BE2C (cell line): ENCODE results near the gene GPX7.

Experiments
- DNase-seq: peaks from one replicate; pipeline ENCODE4 v3.0.0-alpha.2; 2020
- H3K27me3 ChIP-seq: fragments of 250-450 bp; sonication (Bioruptor Pico); 2 replicates; pipeline ENCODE4 v1.5.1; 2020; ENCODE audit warnings: mild to moderate bottlenecking
- H3K36me3 ChIP-seq: fragments of 250-450 bp; sonication (Bioruptor Pico); 2 replicates; pipeline ENCODE4 v1.5.1; 2020; ENCODE audit warnings: mild to moderate bottlenecking
- H3K4me1 ChIP-seq: fragments of 250-450 bp; sonication (Bioruptor Pico); 2 replicates; pipeline ENCODE4 v1.5.1; 2020
- H3K4me3 ChIP-seq: 2 replicates; pipeline ENCODE4 v1.5.1; 2011; ENCODE audit warnings: low read depth, low read length
- H3K9me3 ChIP-seq: fragments of 250-450 bp; sonication (Bioruptor Pico); 2 replicates; pipeline ENCODE4 v1.5.1; 2020
- CTCF ChIP-seq: IDR thresholded peaks from 2 replicates; pipeline ENCODE4 v1.5.1; 2012; ENCODE audit warnings: mild to moderate bottlenecking, low read depth, low read length

Gene GPX7

GRCh38 chr1:52582116-52582696 lies 20.0 kb upstream of the GPX7 start:
- Histone ChIP-seq H3K4me1 (no peaks in the 10 kb centered on the region), H3K36me3 (no peaks in the 10 kb centered on the region), H3K27me3 (no peaks in the 10 kb centered on the region), H3K9me3 (no peaks in the 10 kb centered on the region), H3K4me3 (no peak overlapping the region)
- DNase-seq: no peak
- TF ChIP-seq CTCF: no peak

GRCh38 chr1:52585474-52585873 lies 16.7 kb upstream of the GPX7 start:
- TF ChIP-seq CTCF: no peak
- Histone ChIP-seq H3K4me3 (no peak overlapping the region), H3K27me3 (no peaks in the 10 kb centered on the region), H3K36me3 (no peaks in the 10 kb centered on the region), H3K9me3 (no peaks in the 10 kb centered on the region), H3K4me1 (no peaks in the 10 kb centered on the region)
- no peak for DNase-seq

- no peaks in the 10 kb centered on the region for H3K9me3 ChIP-seq
- no peaks in the 10 kb centered on the region for H3K27me3 ChIP-seq
- no peaks in the 10 kb centered on the region for H3K4me1 ChIP-seq
- no peak overlapping the region for H3K4me3 ChIP-seq
- TF ChIP-seq CTCF: no peak
- no peak for DNase-seq
- H3K36me3 ChIP-seq: no peaks in the 10 kb centered on the region
Observed at GRCh38 chr1:52588027-52588426, 14.1 kb upstream of the GPX7 start.

- H3K4me1 ChIP-seq: no peaks in the 10 kb centered on the region
- H3K9me3 ChIP-seq: no peaks in the 10 kb centered on the region
- no peaks in the 10 kb centered on the region for H3K36me3 ChIP-seq
- no peaks in the 10 kb centered on the region for H3K27me3 ChIP-seq
- no peak overlapping the region for H3K4me3 ChIP-seq
- TF ChIP-seq CTCF: no peak
- DNase-seq: no peak
Observed at GRCh38 chr1:52588535-52588934, 13.6 kb upstream of the GPX7 start.

- H3K36me3 ChIP-seq: no peaks in the 10 kb centered on the region
- H3K27me3 ChIP-seq: no peaks in the 10 kb centered on the region
- H3K4me3 ChIP-seq: no peak overlapping the region
- no peak for DNase-seq
- no peak for TF ChIP-seq CTCF
- no peaks in the 10 kb centered on the region for H3K9me3 ChIP-seq
- H3K4me1 ChIP-seq: no peaks in the 10 kb centered on the region
Observed at GRCh38 chr1:52590266-52590665, 11.9 kb upstream of the GPX7 start.

- no peak for TF ChIP-seq CTCF
- Histone ChIP-seq H3K4me1 (no peaks in the 10 kb centered on the region), H3K36me3 (no peaks in the 10 kb centered on the region), H3K27me3 (no peaks in the 10 kb centered on the region), H3K9me3 (no peaks in the 10 kb centered on the region), H3K4me3 (no peak overlapping the region)
- DNase-seq: no peak
Observed at GRCh38 chr1:52592637-52593323, 9.4 kb upstream of the GPX7 start.
